Activated T-helper 9 cell treated with anti-CD3 and anti-CD28 coated beads, Interleukin-2, amount 50 U/mL, for 16 hours (primary cell): ENCODE measurements around the gene TBPL1.
"Not testable (repeated sequence)": the region's sequence is repeated elsewhere in the genome, so short reads cannot be mapped to it uniquely, and the experiment has no call there.

Experiments used
- DNase-seq: peaks from one replicate; pipeline ENCODE4 v3.0.0-alpha.2; 2020; ENCODE audit warnings: low read depth

The TBPL1 gene

DNA sequence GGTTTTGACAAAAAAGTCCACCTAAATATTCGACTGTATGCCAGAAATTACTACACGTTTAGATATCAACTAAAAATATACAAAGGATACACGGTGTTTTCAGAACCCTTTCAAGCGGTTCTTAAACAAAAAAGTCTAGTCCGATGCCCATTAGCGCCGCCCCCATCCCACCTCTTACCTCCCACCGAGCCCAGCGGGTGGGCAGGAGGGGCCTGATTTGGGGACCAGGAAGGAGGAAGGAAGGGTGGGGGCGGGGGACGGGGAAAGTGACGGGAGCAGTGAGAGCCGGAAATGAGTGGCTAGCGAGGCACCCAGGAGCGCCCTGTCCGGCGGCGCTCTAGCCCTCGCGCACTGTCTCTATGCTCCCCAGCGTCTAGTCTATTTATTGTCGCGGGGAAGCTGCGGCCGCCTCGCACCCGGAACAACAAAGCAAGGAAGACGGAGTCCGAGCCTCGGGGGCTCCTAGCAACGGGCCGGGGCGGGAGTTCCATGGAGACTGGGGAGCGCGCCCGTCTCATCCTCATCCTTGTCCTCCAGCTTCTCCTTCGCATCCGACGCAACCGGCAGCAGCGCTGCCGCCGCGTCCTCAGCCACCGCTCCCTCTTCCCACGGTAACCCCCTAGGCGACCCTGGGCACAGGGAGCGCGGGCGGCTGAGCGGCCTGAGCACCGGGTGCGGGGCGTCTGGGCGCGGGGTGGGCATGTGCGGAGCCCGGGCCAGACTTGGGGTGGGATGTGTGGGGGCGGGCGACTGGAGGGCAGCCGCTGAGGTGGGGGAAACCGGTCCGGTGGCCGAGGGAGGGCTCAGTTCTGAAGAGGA lies at the start of gene TBPL1:
TSS of gene TBPL1 (plus strand) at position 410 of the 819 bp plus-strand sequence. CDS start 26,902 bp downstream, outside the sequence.
- peak; percentile 87 for DNase-seq

DNA sequence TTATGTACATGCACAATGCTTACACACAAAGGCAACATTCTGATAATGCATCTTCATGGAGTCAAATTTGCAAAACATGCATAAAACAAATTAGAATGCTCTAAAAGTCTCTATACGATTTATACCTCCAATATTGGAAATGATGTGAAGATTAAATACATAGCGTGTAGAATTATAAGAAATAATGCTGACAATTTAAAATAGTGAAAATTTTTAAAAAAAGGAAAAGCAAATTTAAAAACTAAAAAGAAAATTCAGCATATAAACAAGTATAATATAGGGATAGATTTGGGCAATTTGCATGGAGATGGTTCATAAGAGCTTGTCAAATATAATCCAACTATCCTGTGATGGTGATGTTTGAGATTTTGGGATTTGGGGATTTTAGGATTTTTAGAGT lies 49.2 kb upstream of the TBPL1 start:
- no peak for DNase-seq

DNA sequence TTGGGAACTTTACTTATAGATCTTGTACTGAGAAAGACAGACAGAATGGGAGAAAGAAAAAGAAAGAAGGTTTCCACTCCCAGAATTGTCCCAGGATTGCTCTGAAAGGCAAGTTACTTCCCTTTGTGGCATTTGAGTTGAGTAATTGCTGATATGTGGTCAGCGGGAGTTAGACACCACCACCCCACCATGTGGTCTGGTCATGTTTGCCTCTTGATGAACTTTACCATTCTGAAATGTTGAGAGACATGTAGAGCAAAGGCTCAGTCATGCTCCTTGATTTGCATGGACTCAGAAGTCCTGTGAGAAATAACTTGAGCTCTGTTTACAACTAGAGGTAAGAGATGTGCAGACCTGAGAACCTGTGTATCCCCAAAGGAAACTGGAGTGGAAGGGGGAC lies 47.0 kb upstream of the TBPL1 start:
- no peak for DNase-seq

DNA sequence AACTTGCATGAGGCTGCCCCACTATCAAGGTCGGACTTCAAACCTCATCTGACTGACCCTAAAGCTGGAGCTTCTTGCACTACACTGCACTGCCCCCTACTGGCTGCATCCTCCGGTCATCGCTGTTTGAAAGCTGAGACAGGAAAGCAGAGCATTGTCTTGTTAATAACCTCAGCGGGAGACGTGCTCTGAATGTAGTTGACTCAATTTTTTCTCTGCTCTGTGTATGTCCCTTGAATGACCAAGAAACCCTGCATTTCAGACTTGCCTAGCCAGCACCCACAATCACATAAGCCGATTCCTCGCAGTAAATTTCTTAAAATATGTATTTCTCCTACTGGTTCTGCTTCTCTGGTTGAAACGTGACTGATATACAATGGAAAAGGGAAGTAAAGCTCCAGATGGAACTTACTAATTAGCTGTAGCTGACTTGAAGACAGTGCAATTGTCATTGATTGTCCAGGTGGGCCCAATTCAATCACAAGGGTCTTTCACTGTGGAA lies 36.3 kb upstream of the TBPL1 start:
- DNase-seq = peak; percentile 52

DNA sequence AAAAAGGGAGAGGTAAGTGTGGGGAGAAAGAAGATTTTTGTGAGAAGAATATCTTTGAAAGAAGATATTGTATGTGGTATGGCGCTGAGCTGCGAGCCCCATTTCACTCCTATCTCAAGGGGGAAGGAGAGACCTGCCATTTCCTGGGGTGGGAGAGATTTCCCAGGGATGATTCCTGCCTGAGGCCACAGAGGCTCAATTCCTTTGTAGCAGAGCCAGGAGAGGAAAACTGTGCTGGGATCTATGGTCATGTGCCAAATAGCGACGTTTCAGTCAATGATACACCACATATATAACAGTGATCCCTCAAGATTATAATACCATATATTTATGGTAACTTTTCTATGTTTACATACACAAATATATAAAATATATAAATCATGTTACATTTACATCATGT lies 35.2 kb upstream of the TBPL1 start:
- no peak for DNase-seq

DNA sequence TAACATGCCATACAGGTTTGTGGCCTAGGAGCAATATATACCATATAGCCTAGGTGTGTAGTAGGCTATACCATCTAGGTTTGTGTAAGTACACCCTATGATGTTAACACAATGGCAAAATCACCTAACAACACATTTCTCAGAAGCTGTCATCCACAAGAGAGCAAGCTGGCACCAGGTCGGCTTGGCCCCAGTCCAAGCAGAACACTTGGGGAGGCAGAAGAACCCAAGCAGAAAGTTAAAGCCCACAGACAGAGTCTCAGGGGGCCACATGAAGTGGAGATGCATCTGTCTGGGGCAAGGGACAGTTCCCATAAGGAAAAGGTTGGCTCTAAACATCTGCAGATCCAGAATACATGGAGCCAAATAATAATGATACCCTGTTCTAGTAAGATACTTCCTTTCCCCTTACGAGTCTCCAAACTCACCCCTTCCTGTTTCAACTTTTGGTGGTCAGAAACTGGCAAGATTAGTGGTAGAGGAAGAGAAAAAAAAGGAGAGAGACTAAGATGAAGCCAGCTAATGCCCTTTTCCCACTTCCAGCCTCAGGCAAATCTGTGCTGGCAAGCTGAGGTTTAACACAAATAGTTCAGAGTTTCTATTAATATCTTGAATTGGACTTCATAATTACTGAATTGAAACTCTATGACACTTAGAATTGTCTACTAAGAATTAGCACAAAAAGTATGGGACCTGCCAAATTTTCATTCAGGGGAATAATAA lies 34.7 kb upstream of the TBPL1 start:
- no peak for DNase-seq

DNA sequence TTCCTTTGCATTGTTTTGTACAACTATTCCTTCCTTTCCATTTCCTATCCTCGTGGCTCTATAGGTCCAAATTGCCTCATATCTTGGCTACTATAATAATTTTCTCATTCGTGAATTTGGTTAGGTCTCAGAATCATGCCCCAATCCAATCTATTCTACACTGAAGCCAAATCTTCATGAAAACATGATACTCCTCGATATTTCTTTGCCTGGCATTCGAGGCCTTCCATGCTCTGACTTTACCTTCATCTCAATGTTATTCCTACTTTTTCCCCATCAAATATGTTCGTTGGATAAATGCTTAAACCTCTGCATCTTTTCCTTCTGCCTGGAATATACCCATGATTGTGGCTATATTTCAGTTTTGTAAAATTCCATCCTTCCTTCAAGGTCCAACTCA lies 33.7 kb upstream of the TBPL1 start:
- no peak for DNase-seq

DNA sequence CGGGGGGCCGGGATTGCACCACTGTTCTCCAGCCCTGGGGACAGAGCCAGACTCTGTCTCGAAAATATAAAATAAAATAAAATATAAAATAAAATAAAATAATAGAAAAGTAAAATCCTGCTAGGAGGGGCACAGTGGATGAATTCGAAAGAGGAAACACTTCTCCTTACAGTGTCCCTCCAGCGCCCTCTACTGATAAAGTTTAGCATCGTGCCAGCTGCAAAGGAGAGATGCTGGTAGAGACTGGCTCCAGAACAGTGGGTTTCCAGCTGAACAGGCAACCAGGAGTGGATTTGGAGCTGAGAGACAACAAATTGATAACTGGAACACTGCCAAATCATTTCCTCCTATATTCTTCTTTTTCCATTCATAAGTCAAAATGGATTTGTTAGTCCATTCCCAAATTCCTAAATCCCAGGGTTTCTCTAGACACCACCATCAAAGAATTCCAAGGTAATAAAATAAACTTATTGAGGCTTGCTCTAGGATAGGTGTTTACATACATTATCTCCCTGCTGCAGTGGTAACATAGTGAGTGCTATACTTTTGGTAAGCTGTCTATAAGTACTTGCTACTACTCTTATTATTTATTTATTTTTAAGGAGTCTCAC lies 31.7 kb upstream of the TBPL1 start:
- DNase-seq = peak; percentile 22

DNA sequence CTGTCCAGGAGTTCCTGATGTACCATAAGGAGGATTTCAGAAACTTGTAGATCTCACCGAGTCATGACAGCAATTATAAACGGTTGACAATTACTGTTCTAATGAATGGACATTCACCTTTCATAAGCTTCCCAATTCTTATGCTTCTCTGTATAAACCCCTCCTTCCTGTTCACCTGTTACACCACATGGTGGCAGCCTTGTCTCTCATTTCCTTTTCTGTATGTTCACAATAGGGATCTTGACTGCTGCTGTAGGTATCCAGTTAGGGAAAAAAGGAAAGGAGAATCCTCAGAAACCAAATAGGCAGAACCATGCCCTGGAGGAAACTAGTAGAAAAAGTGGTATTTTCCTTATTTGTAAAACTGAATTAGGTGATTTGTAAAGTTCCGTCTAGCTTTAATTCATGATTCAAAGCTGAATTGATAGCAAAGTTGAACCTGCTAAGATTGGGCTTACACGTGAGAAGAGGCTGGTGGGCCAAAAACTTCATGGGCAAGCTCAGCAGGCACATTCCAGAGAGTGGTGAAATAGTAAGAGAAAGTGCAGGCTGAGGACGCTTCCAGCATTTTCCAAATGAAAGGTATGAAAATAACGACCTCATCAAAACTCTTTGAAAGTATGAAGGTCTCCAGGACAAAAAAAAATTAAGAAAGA lies 29.0 kb upstream of the TBPL1 start:
- DNase-seq = peak; percentile 8

DNA sequence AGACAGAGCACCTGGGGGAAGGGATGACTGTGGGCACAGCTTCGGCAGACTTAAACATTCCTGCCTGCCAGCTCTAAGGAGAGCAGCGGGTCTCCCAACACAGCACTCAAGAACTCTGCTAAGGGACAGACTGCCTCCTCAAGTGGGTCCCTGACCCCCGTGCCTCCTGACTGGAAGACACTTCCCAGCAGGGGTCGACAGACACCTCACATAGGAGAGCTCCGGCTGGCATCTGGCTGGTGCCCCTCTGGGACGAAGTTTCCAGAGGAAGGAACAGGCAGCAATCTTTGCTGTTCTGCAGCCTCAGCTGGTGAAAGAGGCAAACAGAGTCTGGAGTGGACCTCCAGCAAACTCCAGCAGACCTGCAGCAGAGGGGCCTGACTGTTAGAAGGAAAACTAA lies 21.8 kb upstream of the TBPL1 start:
- not testable (repeated sequence) for DNase-seq

DNA sequence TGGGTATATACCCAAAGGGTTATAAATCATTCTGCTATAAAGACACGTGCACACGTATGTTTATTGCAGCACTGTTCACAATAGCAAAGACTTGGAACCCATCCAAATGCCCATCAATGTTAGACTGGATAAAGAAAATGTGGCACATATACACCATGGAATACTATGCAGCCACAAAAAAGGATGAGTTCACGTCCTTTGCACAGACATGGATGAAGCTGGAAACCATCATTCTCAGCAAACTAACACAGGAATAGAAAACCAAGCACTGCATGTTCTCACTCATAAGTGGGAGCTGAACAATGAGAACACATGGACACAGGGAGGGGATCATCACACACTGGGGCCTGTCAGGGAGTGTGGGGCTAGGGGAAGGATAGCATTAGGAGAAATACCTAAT lies 16.7 kb upstream of the TBPL1 start:
- DNase-seq = not testable (repeated sequence)

DNA sequence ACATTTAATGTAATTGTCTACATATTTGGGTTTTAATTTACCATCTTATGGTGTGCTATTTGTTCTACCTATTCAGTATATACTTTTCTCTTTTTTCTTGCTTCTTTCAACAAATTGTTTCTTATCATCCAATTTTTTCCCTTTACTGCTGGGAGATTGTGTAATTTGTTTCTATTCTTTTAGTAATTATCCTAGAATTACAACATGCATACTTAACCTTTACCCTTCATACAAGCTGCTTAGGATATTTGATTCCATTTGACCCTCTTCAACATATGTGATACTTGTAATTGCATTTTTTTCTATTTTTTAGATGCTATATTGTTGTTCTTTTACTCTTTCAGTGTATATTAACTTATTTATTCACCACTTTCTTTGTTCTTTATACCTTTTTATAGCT lies 15.1 kb upstream of the TBPL1 start:
- DNase-seq = no peak

DNA sequence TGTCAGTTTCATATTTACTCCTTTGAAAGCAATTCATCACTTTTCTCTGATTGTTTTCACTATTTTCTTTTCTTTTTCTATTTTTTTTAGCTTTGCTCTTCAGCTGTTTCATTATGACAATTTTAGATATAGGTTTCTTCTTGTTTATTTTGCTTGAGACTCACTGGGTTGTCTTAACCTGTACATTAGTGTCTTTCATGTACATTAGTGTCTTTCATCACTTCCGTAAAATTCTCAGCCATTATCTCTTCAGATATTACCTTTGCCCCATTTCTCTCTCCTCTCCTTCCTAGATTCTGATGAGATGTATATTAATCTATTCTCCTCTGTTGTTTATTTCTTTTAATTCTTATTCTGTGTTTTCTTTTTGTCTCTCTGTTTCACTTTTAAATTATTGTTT lies 14.5 kb upstream of the TBPL1 start:
- no peak for DNase-seq

DNA sequence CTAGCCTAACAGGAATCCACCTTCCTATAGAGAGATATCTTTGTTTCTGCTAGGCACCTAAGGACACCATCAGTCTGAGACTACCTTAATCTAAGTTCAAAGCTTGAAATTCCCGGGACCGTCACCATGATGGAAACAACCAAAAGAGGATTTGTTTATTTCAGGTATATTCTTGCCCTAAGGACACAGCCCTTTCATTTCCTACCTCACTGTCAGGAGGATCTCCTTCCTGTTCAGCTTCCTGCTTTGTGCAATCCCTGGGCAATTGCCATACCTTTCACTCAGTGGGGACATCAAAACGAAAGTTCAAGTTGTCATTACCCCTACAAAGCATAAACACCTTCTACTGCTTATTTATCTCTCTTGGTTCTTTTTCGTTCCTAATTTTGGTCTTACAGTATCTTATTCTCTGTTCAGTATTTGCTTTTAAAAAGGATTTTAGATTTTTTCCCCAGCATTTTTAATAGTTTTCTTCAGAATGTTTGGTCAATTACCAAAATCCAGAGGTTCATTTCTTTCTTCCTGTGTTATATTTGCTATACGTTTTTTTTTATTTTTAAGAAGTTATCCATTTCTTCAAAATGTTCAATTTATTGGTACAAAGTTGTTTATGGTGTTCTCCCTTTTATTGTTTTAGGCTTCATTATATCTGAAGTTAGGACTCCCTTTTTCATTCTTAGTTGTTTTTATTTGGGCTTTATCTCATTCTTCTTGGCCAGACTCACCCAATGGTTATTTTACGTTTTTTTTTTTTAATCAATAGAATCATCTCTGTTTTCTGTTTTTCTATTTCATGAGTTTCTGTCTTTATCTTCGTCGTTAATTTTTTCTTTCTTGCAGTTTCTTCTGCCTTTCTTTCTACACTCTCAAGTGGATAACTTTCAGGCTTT lies 13.0 kb upstream of the TBPL1 start:
- no peak for DNase-seq

DNA sequence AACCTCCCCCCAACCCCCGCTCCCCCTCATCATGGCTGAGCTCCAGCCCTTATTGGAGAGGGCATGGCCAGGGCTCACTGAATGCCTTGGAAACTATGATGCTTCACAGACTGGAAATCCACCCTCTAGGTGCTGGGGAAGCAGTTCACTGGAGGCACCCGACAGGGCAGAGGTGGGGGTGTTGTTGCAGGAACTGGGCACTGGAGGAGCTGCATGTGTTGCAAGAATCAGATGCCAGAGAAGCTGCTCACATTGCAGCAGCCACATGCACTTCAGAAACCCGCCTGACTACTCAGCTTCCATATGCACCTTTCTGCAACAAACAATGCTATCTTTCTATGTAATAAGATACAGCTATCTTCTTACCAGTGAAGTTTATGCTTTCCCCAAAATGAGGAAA lies 7.9 kb upstream of the TBPL1 start:
- no peak for DNase-seq

DNA sequence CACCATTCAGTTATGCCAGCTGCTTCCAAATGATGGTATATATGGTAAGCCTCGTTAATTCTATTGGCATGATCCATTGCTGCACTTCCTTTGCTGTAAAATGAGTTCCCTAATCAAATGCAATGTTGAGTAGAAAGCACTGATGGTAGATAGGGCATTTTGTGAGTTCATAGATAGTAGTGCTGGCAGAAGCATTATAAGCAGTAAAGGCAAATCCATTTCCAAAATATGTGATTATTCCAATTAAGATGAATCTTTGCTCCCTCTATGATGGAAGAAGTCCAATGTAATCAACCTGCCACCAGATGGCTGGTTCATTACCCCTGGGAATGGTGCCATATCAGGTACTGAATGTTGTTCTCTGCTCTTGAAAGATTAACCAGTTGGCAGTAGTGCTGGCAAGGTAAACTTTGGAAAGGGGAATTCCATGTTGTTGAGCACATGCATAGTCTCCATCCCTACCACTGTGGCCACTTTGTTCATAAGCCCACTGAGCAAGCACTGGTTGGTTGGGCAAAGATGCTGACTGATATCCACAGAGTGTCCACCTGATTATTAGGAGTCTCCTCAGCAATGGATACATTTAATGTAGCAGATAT lies 5.6 kb upstream of the TBPL1 start:
- no peak for DNase-seq

DNA sequence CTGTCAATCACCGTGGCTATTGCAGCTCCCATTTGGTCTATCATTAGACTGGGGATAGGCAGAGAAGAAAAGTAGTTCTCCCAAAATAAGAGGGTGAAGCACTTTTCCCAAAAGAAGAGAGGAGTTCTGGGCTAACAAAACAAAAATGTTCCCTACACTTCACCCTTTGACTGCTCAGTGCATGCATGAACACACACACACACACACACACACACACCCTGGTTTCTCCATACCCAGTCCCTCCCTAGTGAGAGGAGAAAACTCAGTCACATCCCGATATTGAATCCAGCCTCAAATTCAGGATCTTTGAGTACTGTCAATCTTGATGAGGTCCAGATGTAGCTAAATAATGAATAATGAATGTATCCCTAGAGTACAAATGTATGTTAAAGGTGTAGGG lies 4.6 kb upstream of the TBPL1 start:
- no peak for DNase-seq

DNA sequence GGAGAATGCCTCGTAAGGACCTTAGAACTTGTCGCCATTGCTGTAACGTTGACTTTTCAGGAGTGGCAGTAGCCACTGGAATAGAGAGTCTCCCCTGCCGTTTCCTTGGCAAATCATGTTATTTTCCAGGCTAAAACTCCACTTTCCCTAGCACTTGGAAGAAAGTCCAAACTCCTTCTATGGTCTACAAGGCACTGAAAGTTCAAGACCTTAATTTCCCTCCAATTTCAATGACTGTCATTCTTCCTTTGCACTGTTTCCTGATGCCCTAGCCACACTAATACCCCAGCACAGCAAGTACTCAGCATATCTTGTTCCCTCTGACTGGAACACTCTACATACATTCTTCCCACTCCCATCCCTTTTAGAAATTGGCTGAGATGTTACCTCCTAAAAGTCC lies 1.8 kb upstream of the TBPL1 start:
- no peak for DNase-seq

DNA sequence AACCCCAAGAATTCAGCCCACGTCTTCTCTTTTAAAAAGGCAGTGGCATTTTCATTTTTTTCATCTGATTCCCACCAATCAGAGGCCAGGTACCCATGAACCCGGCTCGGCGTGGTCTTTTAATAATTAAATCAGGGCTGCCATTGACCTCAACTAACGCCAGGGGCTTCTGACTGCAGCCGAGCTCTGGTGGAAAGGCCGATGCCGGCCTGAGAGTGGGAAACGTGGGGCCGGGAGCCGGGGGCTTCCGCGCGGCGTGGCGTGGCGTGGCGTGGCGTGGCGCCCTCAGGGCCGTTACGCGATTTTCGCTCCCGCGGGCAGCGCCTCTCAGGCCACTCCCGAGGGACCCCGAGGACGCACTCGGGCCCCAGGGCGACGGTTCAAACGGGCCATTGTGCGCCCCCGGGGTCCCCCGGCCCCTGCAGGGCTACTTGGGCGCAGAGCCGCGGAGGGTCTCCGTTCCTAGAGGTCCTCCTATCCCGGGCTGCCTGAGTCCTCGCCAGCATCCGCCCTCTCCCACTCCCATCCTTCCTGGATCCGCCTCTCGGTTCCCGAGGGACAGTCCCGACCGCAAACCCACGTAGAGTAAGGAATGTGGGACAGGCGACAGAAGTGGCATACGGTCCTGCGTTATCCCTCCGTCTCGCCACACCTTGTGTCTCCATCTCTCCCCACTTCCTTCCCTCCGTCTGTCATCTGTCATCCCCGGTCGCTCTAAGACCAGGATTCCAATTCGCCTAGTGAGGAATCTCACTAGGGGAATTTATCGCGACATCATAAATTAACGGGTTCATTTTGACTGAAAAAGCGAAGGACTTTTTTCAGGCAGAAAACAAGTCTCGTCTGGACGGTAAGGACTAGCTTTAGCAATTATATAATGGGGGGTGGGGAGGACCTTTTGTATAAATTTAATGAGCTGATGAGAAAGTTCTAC lies 876 bp upstream of the TBPL1 start:
- peak; percentile 15 for DNase-seq
